Measurements from ENCODE around the gene C1orf87.

Gene C1orf87

GRCh38 chr1:60063561-60063960, 10.0 kb downstream of the C1orf87 start:
- ATAC-seq = no peak
- no peak for TF ChIP-seq GLIS3 (CRISPR knock-in tag; IDR thresholded peaks at IDR 0.05)
- no peak for TF ChIP-seq ZFP30 (CRISPR knock-in tag; IDR thresholded peaks at IDR 0.05)
- TF ChIP-seq TCF4 (CRISPR knock-in tag; IDR thresholded peaks at IDR 0.05; ENCODE audit: borderline replicate concordance) = no peak
- no peak for TF ChIP-seq ZNF565 (CRISPR knock-in tag; conservative IDR thresholded peaks at IDR 0.05; ENCODE audit: low read depth)
- no peak for TF ChIP-seq ZFP3 (CRISPR knock-in tag; IDR thresholded peaks at IDR 0.05)
- no peak for TF ChIP-seq TSHZ2 (CRISPR knock-in tag; IDR thresholded peaks at IDR 0.05)
- no peak for TF ChIP-seq PATZ1 (CRISPR knock-in tag; IDR thresholded peaks at IDR 0.05; ENCODE audit: borderline replicate concordance)
- no peak for TF ChIP-seq ZNF70 (CRISPR knock-in tag; IDR thresholded peaks at IDR 0.05)
- TF ChIP-seq ARNTL (CRISPR knock-in tag; IDR thresholded peaks at IDR 0.05; ENCODE audit: borderline replicate concordance, low read depth) = no peak
- TF ChIP-seq OSR1 (CRISPR knock-in tag; IDR thresholded peaks at IDR 0.05) = no peak
- TF ChIP-seq RARB (CRISPR knock-in tag; IDR thresholded peaks at IDR 0.05) = no peak
- no peak for TF ChIP-seq ISL1 (CRISPR knock-in tag; IDR thresholded peaks at IDR 0.05)
- TF ChIP-seq TOX (CRISPR knock-in tag; IDR thresholded peaks at IDR 0.05; ENCODE audit: borderline replicate concordance) = no peak
- TF ChIP-seq ESRRG (CRISPR knock-in tag; IDR thresholded peaks at IDR 0.05) = no peak
- TF ChIP-seq CREB5 (CRISPR knock-in tag; IDR thresholded peaks at IDR 0.05; ENCODE audit: low read depth) = no peak
- TF ChIP-seq SNAI2 (CRISPR knock-in tag; IDR thresholded peaks at IDR 0.05) = no peak
- no peak for TF ChIP-seq CSDC2 (CRISPR knock-in tag; IDR thresholded peaks at IDR 0.05)
- no peak for TF ChIP-seq PPARA (CRISPR knock-in tag; IDR thresholded peaks at IDR 0.05; ENCODE audit: borderline replicate concordance)

- no peak for ATAC-seq
- no peak for TF ChIP-seq ZNF70 (CRISPR knock-in tag; IDR thresholded peaks at IDR 0.05)
- TF ChIP-seq ZC3H10 (CRISPR knock-in tag; IDR thresholded peaks at IDR 0.05) = no peak
- no peak for TF ChIP-seq BACH2 (CRISPR knock-in tag; IDR thresholded peaks at IDR 0.05; ENCODE audit: borderline replicate concordance)
- no peak for TF ChIP-seq TSHZ2 (CRISPR knock-in tag; IDR thresholded peaks at IDR 0.05)
- TF ChIP-seq CSRNP3 (CRISPR knock-in tag; IDR thresholded peaks at IDR 0.05) = no peak
- no peak for TF ChIP-seq ZNF8 (CRISPR knock-in tag; IDR thresholded peaks at IDR 0.05)
- TF ChIP-seq PATZ1 (CRISPR knock-in tag; IDR thresholded peaks at IDR 0.05; ENCODE audit: borderline replicate concordance) = no peak
- TF ChIP-seq TOX (CRISPR knock-in tag; IDR thresholded peaks at IDR 0.05; ENCODE audit: borderline replicate concordance) = no peak
- no peak for TF ChIP-seq ESRRG (CRISPR knock-in tag; IDR thresholded peaks at IDR 0.05)
- TF ChIP-seq ZFP30 (CRISPR knock-in tag; IDR thresholded peaks at IDR 0.05) = no peak
- no peak for TF ChIP-seq ISL1 (CRISPR knock-in tag; IDR thresholded peaks at IDR 0.05)
- no peak for TF ChIP-seq POU6F1 (CRISPR knock-in tag; IDR thresholded peaks at IDR 0.05; ENCODE audit: borderline replicate concordance, low read depth)
- no peak for TF ChIP-seq ZNF565 (CRISPR knock-in tag; conservative IDR thresholded peaks at IDR 0.05; ENCODE audit: low read depth)
- TF ChIP-seq PPARA (CRISPR knock-in tag; IDR thresholded peaks at IDR 0.05; ENCODE audit: borderline replicate concordance) = no peak
These were observed 14.1 kb downstream of the C1orf87 start for GRCh38 chr1:60059468-60059867.

Measured in SK-N-SH treated with all-trans-retinoic acid at 6 μM for 48 hours (cell line).